Tongue (tissue), 2 donors: Measurements from ENCODE around the gene OR2T8. TPM values are rescaled to one million over a fixed set of nuclear protein-coding genes. Genes with fewer than 3 reads are reported as not detected.

Experiments
- DNase-seq: peaks from one replicate; pipeline ENCODE4 v3.0.0-alpha.2; 2015
- total RNA-seq: library from RNA; depleted of rRNA; stranded (reverse); fragments of >200 nt; gene quantifications from one replicate; pipeline ENCODE4 v1.2.3, GENCODE V29; 2014

Gene OR2T8
- total RNA-seq, 1 donor from 2014 or later: not detected

DNA sequence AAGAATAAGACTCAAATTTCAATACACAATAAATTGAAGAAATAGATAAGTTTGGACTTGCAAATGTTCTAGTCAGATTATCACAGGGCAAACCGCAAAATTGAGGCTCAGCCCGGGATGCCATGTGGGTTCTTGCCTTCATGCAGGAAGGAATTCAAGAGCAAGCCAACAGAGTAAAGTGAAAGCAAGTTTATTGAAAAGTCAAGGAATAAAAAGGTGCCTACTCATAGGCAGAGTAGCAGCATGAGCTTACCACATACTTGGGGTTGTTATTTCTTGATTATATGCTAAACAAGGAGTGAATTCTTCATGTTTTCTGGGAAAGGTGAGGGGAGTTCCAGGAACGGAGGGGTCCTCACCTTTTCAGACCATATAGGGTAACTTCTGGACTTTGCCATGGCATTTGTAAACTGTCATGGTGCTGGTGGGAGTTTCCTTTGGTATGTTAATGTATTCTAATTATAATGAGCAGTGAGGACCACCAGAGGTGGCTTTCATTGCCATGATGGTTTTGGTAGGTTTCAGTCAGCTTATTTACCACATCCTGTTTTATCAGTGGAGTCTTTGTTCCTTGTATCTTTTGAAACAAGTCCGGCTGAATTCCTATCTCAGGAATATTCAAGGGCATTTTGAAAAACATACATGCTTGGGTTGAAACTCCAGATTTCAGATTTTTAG is 43.0 kb downstream of the OR2T8 start:
- no peak for DNase-seq

GRCh38 chr1:247964933-247965332 is 44.9 kb downstream of the OR2T8 start, which contains the start of gene OR2AK2:
Gene OR2AK2, plus strand, starts transcription at chr1:247965233. Its CDS starts 144 bp downstream, at chr1:247965377.
- DNase-seq: no peak

- DNase-seq: no peak
Measured at GRCh38 chr1:247966532-247967204, 46.6 kb downstream of the OR2T8 start.

Other genes starting within 250 kb of the OR2T8 start
- gene OR13G1, start 240.5 kb upstream of the OR2T8 start, total RNA-seq: not detected
- gene OR6F1, start 203.6 kb upstream of the OR2T8 start, total RNA-seq: not detected
- gene OR14K1, start 181.6 kb upstream of the OR2T8 start, total RNA-seq: not detected
- gene OR14A2, start 172.1 kb upstream of the OR2T8 start, total RNA-seq: not detected
- not detected for gene OR1C1, start 159.7 kb upstream of the OR2T8 start, total RNA-seq
- not detected for gene OR14A16, start 96.1 kb upstream of the OR2T8 start, total RNA-seq
- gene OR11L1, start 78.4 kb upstream of the OR2T8 start, total RNA-seq: not detected
- 2.5 TPM for gene TRIM58, start 63.1 kb upstream of the OR2T8 start, total RNA-seq
- gene OR2W3, start 24.7 kb upstream of the OR2T8 start, total RNA-seq: 1.2 TPM
- not detected for gene OR2AJ1, start 4.6 kb downstream of the OR2T8 start, total RNA-seq
- gene OR2L8, start 28.6 kb downstream of the OR2T8 start, total RNA-seq: not detected
- not detected for gene OR2AK2, start 45.0 kb downstream of the OR2T8 start, total RNA-seq
- not detected for gene OR2L5, start 93.4 kb downstream of the OR2T8 start, total RNA-seq
- not detected for gene OR2L2, start 109.8 kb downstream of the OR2T8 start, total RNA-seq
- 0.10 TPM for gene OR2L3, start 126.6 kb downstream of the OR2T8 start, total RNA-seq
- gene OR2L13, start 174.9 kb downstream of the OR2T8 start, total RNA-seq: not detected
- gene OR2M5, start 224.9 kb downstream of the OR2T8 start, total RNA-seq: not detected